HepG2 (cell line): Measurements from ENCODE around the gene YY1. TPM values are rescaled to one million over a fixed set of nuclear protein-coding genes. Genes with fewer than 3 reads are reported as not detected.

ENCODE experiments used
- CEBPZ ChIP-seq: IDR thresholded peaks from 2 replicates; pipeline ENCODE4 v1.6.1; 2012; ENCODE audit warnings: low read length, improper control_type of control experiment
- GMEB1 ChIP-seq: sonication (generic); formaldehyde crosslinking; IDR thresholded peaks from 2 replicates; pipeline ENCODE4 v1.5.1; 2020; ENCODE audit warnings: missing genetic modification reagents, mild to moderate bottlenecking, borderline replicate concordance
- JDP2 ChIP-seq: sonication (generic); formaldehyde crosslinking; IDR thresholded peaks from 2 replicates; pipeline ENCODE4 v1.8.1; 2022; ENCODE audit warnings: missing genetic modification reagents, borderline replicate concordance
- MATR3 ChIP-seq: sonication (generic); formaldehyde crosslinking; IDR thresholded peaks from 2 replicates; pipeline ENCODE4 v1.4.0; 2020; ENCODE audit warnings: missing genetic modification reagents
- PHB2 ChIP-seq: fragments of 450-650 bp; IDR thresholded peaks from 2 replicates; pipeline ENCODE4 v1.6.1; 2018; ENCODE audit not compliant: partially characterized antibody
- ZFP36 ChIP-seq: fragments of 150-350 bp; IDR thresholded peaks from 2 replicates; pipeline ENCODE4 v1.6.1; 2018; ENCODE audit warnings: borderline replicate concordance, low read length, low read depth; ENCODE audit not compliant: partially characterized antibody
- ZNF350 ChIP-seq: sonication (generic); formaldehyde crosslinking; IDR thresholded peaks from 2 replicates; pipeline ENCODE4 v1.4.0; 2020; ENCODE audit warnings: mild to moderate bottlenecking, low read depth, missing genetic modification reagents, borderline replicate concordance
- ZSCAN21 ChIP-seq: sonication (generic); formaldehyde crosslinking; IDR thresholded peaks from 2 replicates; pipeline ENCODE4 v1.8.0; 2022; ENCODE audit warnings: mild to moderate bottlenecking, missing genetic modification reagents, moderate library complexity, borderline replicate concordance
- polyA plus RNA-seq, 8 experiments: library from polyadenylated mRNA; depleted of rRNA in 3 of 8; stranded (reverse) in 7 of 8; unstranded in 1 of 8; fragments of >200 nt; fragmentation: Illumina TruSeq in 4 of 8; extraction: Trizol in 4 of 8; gene quantifications; 2 replicates each; pipeline versions ENCODE4 v1.2.1 to v1.2.3, GENCODE V29; 2011 to 2016; ENCODE audit warnings: low read depth in 4 of 8, missing spikeins in 1 of 8, mixed read lengths in 1 of 8; ENCODE audit not compliant: insufficient read depth in 1 of 8
- total RNA-seq, 5 experiments: library from RNA; depleted of rRNA; stranded (reverse); fragments of >200 nt; fragmentation: Illumina TruSeq; extraction: Trizol; gene quantifications; 2 replicates each; pipeline ENCODE4 v1.2.3, GENCODE V29; 2016; ENCODE audit warnings: low read depth in 1 of 5
- TF ChIP-seq, protein P1 (sequence below): IDR thresholded peaks from 2 replicates; pipeline ENCODE4 v1.6.1; 2016; ENCODE audit warnings: mild to moderate bottlenecking
- TF ChIP-seq, protein P2 (sequence below): sonication (generic); formaldehyde crosslinking; IDR thresholded peaks from 2 replicates; pipeline ENCODE4 v1.8.0; 2022; ENCODE audit warnings: low read depth, missing genetic modification reagents

The YY1 gene
- total and polyA plus RNA-seq, 2 of the 13 experiments (the other 11 are each of a cell fraction or from before 2014, with no cell fraction given), result 29.4 to 68.1 TPM

GRCh38 chr14:100223332-100224201 is 15.4 kb upstream of the YY1 start (continued):
- no peak for TF ChIP-seq PHB2
- TF ChIP-seq, protein P1, sequence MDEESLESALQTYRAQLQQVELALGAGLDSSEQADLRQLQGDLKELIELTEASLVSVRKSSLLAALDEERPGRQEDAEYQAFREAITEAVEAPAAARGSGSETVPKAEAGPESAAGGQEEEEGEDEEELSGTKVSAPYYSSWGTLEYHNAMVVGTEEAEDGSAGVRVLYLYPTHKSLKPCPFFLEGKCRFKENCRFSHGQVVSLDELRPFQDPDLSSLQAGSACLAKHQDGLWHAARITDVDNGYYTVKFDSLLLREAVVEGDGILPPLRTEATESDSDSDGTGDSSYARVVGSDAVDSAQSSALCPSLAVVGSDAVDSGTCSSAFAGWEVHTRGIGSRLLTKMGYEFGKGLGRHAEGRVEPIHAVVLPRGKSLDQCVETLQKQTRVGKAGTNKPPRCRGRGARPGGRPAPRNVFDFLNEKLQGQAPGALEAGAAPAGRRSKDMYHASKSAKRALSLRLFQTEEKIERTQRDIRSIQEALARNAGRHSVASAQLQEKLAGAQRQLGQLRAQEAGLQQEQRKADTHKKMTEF (CRISPR knock-in tag), result no peak
- TF ChIP-seq, protein P2, sequence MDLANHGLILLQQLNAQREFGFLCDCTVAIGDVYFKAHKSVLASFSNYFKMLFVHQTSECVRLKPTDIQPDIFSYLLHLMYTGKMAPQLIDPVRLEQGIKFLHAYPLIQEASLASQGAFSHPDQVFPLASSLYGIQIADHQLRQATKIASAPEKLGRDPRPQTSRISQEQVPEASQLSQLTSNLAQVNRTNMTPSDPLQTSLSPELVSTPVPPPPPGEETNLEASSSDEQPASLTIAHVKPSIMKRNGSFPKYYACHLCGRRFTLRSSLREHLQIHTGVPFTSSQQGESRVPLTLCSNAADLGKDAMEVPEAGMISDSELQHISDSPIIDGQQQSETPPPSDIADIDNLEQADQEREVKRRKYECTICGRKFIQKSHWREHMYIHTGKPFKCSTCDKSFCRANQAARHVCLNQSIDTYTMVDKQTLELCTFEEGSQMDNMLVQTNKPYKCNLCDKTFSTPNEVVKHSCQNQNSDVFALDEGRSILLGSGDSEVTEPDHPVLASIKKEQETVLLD (CRISPR knock-in tag), result no peak
- no peak for TF ChIP-seq ZSCAN21 (CRISPR knock-in tag)
- TF ChIP-seq ZFP36, result no peak
- TF ChIP-seq GMEB1 (CRISPR knock-in tag), result peak; percentile 42; the same call in 1 of the 2 replicates
- no peak for TF ChIP-seq JDP2 (CRISPR knock-in tag)
- no peak for TF ChIP-seq ZNF350 (CRISPR knock-in tag)
- TF ChIP-seq CEBPZ, result no peak
- TF ChIP-seq MATR3, result no peak
